ENCODE results near the gene PRDM16. TPM values are rescaled to one million over a fixed set of nuclear protein-coding genes. Genes with fewer than 3 reads are reported as not detected.

The PRDM16 gene
- polyA plus RNA-seq, 1 experiment = 0.06 TPM

GRCh38 chr1:3277011-3277471 is 208.0 kb downstream of the PRDM16 start:
- CTCF ChIA-PET = no interaction called here

GRCh38 chr1:3277623-3278022 is 208.6 kb downstream of the PRDM16 start:
- CTCF ChIA-PET = no interaction called here

More at GRCh38 chr1:3277011-3277471, 208.0 kb downstream of the PRDM16 start:
- DNase-seq (ENCODE audit: low read depth, low spot score) = no peak
- TF ChIP-seq, protein P1, sequence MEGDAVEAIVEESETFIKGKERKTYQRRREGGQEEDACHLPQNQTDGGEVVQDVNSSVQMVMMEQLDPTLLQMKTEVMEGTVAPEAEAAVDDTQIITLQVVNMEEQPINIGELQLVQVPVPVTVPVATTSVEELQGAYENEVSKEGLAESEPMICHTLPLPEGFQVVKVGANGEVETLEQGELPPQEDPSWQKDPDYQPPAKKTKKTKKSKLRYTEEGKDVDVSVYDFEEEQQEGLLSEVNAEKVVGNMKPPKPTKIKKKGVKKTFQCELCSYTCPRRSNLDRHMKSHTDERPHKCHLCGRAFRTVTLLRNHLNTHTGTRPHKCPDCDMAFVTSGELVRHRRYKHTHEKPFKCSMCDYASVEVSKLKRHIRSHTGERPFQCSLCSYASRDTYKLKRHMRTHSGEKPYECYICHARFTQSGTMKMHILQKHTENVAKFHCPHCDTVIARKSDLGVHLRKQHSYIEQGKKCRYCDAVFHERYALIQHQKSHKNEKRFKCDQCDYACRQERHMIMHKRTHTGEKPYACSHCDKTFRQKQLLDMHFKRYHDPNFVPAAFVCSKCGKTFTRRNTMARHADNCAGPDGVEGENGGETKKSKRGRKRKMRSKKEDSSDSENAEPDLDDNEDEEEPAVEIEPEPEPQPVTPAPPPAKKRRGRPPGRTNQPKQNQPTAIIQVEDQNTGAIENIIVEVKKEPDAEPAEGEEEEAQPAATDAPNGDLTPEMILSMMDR (IDR thresholded peaks at IDR 0.05; ENCODE audit: low read depth, low read length) = no peak
- no peaks in the 10 kb centered on the region for H3K27me3 ChIP-seq (ENCODE audit: control insufficient read depth, insufficient read depth, low read length)
- H3K4me3 ChIP-seq (ENCODE audit: low read depth, low read length) = no peak overlapping the region
- POLR2A ChIA-PET = no interaction called here
- no peak overlapping the region for H3K27ac ChIP-seq (ENCODE audit: low read depth, low read length)
- no peaks in the 10 kb centered on the region; the same call in 1 of the 2 replicates for H3K9me3 ChIP-seq (ENCODE audit: control insufficient read depth, insufficient read depth, low read length)

GRCh38 chr1:3278416-3279181 is 209.6 kb downstream of the PRDM16 start:
- H3K27ac ChIP-seq (ENCODE audit: low read depth, low read length) = no peak overlapping the region
- H3K9me3 ChIP-seq (ENCODE audit: control insufficient read depth, insufficient read depth, low read length) = no peaks in the 10 kb centered on the region; the same call in 1 of the 2 replicates
- no peak for DNase-seq (ENCODE audit: low read depth, low spot score)
- peaks cover 5% of the 10 kb centered on the region for H3K27me3 ChIP-seq (ENCODE audit: control insufficient read depth, insufficient read depth, low read length)
- no peak overlapping the region for H3K4me3 ChIP-seq (ENCODE audit: low read depth, low read length)
- CTCF ChIA-PET = no interaction called here
- TF ChIP-seq, protein P1 (IDR thresholded peaks at IDR 0.05; ENCODE audit: low read depth, low read length) = no peak
- POLR2A ChIA-PET = no interaction called here

More at GRCh38 chr1:3277623-3278022, 208.6 kb downstream of the PRDM16 start:
- DNase-seq (ENCODE audit: low read depth, low spot score) = no peak
- no peaks in the 10 kb centered on the region; the same call in 1 of the 2 replicates for H3K9me3 ChIP-seq (ENCODE audit: control insufficient read depth, insufficient read depth, low read length)
- H3K4me3 ChIP-seq (ENCODE audit: low read depth, low read length) = no peak overlapping the region
- POLR2A ChIA-PET = no interaction called here
- no peak overlapping the region for H3K27ac ChIP-seq (ENCODE audit: low read depth, low read length)
- H3K27me3 ChIP-seq (ENCODE audit: control insufficient read depth, insufficient read depth, low read length) = no peaks in the 10 kb centered on the region
- TF ChIP-seq, protein P1 (IDR thresholded peaks at IDR 0.05; ENCODE audit: low read depth, low read length) = no peak

DNA sequence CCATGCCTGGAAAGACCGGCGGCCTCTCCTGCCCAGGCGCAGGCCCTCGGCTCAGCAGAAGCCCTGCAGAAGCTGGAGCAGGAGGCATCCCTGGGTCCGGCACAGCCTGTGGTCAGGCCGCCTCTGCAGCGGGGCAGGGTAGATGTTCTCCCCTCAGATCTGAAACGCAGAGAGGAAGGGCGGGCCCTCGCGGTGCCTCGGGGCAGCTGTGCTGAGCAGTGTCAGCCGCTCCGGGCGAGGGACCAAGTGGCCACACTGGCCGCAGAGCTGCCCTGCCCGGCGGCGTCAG is 210.1 kb downstream of the PRDM16 start:
- Histone ChIP-seq H3K4me3 (ENCODE audit: low read depth, low read length) (no peak overlapping the region), H3K27me3 (ENCODE audit: control insufficient read depth, insufficient read depth, low read length) (peaks cover 10% of the 10 kb centered on the region), H3K27ac (ENCODE audit: low read depth, low read length) (no peak overlapping the region), H3K9me3 (ENCODE audit: control insufficient read depth, insufficient read depth, low read length) (no peaks in the 10 kb centered on the region; the same call in 1 of the 2 replicates)
- ChIA-PET POLR2A (no interaction called here), CTCF (no interaction called here)
- no peak for DNase-seq (ENCODE audit: low read depth, low spot score)
- TF ChIP-seq, protein P1 (IDR thresholded peaks at IDR 0.05; ENCODE audit: low read depth, low read length) = no peak

DNA sequence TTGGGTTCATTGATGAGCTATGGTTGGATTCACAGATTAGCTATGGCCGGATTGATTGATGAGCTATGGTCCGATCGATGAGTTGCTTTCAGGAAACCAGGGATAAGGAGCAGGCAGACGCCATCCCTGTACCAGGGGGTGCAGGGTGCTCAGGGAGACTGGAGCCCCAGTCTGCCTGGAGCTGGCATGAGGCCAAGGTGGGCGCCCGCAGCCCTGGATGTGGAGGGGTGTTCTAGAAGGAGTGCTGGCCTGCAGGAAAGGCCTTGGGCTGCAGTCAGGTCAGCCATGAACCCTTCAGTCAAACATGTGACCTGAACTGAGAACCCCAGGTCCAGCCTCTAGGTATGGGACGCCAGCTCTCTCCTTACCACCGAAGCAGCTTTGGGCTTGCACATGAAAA is 212.7 kb downstream of the PRDM16 start:
- ChIA-PET POLR2A (no interaction called here), CTCF (no interaction called here)
- TF ChIP-seq, protein P1 (IDR thresholded peaks at IDR 0.05; ENCODE audit: low read depth, low read length) = no peak
- peaks cover 13% of the 10 kb centered on the region for H3K27me3 ChIP-seq (ENCODE audit: control insufficient read depth, insufficient read depth, low read length)
- no peaks in the 10 kb centered on the region; the same call in 1 of the 2 replicates for H3K9me3 ChIP-seq (ENCODE audit: control insufficient read depth, insufficient read depth, low read length)
- H3K4me3 ChIP-seq (ENCODE audit: low read depth, low read length) = no peak overlapping the region
- no peak overlapping the region for H3K27ac ChIP-seq (ENCODE audit: low read depth, low read length)
- DNase-seq (ENCODE audit: low read depth, low spot score) = no peak

Measured in AG04450 (cell line).